ENCODE results near the gene HDLBP.

The HDLBP gene

DNA sequence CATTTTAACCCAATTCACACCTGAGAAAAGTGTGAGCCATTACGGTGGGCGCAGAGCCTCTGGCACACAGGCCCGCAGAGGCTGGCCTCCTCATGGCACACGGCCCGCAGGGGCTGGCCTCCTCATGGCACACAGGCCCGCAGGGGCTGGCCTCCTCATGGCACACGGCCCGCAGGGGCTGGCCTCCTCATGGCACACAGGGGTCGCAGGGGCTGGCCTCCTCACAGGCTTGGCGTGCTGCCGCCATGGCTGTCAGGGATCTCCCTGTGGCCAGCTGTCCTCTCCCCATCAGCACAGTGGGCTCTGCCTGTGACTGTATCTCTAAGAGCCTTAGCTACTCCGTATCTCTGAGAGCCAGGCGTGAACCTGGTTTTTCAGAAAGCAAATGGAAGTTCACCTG is 102.4 kb downstream of the HDLBP start:
- no peak overlapping the region for H3K4me3 ChIP-seq (ENCODE audit: low read depth, low read length)
- H2AFZ ChIP-seq: no peak overlapping the region
- no peaks in the 10 kb centered on the region for H3K9me3 ChIP-seq (ENCODE audit: control insufficient read depth, low read length)
- TF ChIP-seq, protein P1, sequence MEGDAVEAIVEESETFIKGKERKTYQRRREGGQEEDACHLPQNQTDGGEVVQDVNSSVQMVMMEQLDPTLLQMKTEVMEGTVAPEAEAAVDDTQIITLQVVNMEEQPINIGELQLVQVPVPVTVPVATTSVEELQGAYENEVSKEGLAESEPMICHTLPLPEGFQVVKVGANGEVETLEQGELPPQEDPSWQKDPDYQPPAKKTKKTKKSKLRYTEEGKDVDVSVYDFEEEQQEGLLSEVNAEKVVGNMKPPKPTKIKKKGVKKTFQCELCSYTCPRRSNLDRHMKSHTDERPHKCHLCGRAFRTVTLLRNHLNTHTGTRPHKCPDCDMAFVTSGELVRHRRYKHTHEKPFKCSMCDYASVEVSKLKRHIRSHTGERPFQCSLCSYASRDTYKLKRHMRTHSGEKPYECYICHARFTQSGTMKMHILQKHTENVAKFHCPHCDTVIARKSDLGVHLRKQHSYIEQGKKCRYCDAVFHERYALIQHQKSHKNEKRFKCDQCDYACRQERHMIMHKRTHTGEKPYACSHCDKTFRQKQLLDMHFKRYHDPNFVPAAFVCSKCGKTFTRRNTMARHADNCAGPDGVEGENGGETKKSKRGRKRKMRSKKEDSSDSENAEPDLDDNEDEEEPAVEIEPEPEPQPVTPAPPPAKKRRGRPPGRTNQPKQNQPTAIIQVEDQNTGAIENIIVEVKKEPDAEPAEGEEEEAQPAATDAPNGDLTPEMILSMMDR (IDR thresholded peaks at IDR 0.05): no peak
- H3K36me3 ChIP-seq (ENCODE audit: control insufficient read depth, insufficient read depth, low read length): no peaks in the 10 kb centered on the region
- H3K27ac ChIP-seq: no peak overlapping the region
- H3K27me3 ChIP-seq (ENCODE audit: control insufficient read depth, insufficient read depth, low read length): no peaks in the 10 kb centered on the region
- H3K4me2 ChIP-seq (ENCODE audit: low read length): no peak overlapping the region
- no peaks in the 10 kb centered on the region for H3K4me1 ChIP-seq
- H3K79me2 ChIP-seq: no peaks in the 10 kb centered on the region
- no peak overlapping the region for H3K9ac ChIP-seq

DNA sequence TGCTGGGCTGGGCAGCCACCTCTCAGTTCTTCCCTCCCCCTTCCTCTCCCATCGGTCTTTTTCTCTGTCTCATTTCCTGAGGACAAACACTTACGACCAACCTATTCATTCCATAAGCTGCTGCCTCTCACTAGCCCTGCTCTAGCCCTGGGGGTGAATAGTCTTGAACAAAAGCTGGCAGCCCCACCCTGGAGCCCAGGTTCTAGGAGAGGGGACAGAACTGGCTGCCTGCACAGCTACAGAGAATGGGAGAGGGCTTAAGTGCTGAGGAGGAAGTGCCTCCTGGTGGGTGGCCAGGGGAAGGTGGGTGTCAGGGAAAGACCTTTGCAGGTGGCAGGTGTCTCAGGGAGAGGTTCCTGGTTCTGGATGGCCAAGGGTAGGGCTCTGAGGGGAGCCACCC is 104.2 kb downstream of the HDLBP start:
- Histone ChIP-seq H3K27me3 (ENCODE audit: control insufficient read depth, insufficient read depth, low read length) (no peaks in the 10 kb centered on the region), H3K9ac (no peak overlapping the region), H3K4me2 (ENCODE audit: low read length) (no peak overlapping the region), H3K4me3 (ENCODE audit: low read depth, low read length) (no peak overlapping the region), H2AFZ (no peak overlapping the region), H3K27ac (no peak overlapping the region), H3K4me1 (no peaks in the 10 kb centered on the region), H3K9me3 (ENCODE audit: control insufficient read depth, low read length) (no peaks in the 10 kb centered on the region), H3K36me3 (ENCODE audit: control insufficient read depth, insufficient read depth, low read length) (no peaks in the 10 kb centered on the region), H3K79me2 (no peaks in the 10 kb centered on the region)
- TF ChIP-seq, protein P1 (IDR thresholded peaks at IDR 0.05): no peak

GRCh38 chr2:241209271-241209670 is 106.2 kb downstream of the HDLBP start:
- TF ChIP-seq, protein P1 (IDR thresholded peaks at IDR 0.05): no peak
- Histone ChIP-seq H3K9me3 (ENCODE audit: control insufficient read depth, low read length) (no peaks in the 10 kb centered on the region), H3K4me2 (ENCODE audit: low read length) (no peak overlapping the region), H3K79me2 (no peaks in the 10 kb centered on the region), H3K36me3 (ENCODE audit: control insufficient read depth, insufficient read depth, low read length) (no peaks in the 10 kb centered on the region), H3K4me1 (no peaks in the 10 kb centered on the region), H3K4me3 (ENCODE audit: low read depth, low read length) (no peak overlapping the region), H3K27ac (no peak overlapping the region), H2AFZ (no peak overlapping the region), H3K27me3 (ENCODE audit: control insufficient read depth, insufficient read depth, low read length) (no peaks in the 10 kb centered on the region), H3K9ac (no peak overlapping the region)

DNA sequence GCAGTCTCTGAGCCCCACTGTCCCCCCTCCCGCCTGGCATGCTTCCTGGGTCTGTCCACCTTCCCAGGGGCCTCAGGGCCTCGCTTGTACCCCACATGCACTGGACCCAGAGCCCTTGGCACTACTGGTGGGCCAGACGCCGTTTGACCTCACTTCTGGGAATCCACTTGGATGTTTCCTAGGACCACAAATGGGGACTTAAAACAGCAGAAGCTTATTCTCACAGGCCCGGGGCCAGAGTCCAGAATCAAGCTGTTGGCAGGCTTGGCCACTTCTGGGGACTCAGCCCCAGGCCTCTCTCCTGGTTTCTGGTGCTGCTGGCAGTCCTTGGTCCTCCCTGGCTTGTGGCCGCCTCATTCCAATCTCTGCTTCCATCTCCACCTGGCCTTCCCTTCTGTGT is 107.4 kb downstream of the HDLBP start:
- no peak overlapping the region for H3K4me2 ChIP-seq (ENCODE audit: low read length)
- H3K9me3 ChIP-seq (ENCODE audit: control insufficient read depth, low read length): no peaks in the 10 kb centered on the region
- H3K9ac ChIP-seq: no peak overlapping the region
- no peaks in the 10 kb centered on the region for H3K27me3 ChIP-seq (ENCODE audit: control insufficient read depth, insufficient read depth, low read length)
- no peaks in the 10 kb centered on the region for H3K4me1 ChIP-seq
- no peak overlapping the region for H3K27ac ChIP-seq
- H3K79me2 ChIP-seq: no peaks in the 10 kb centered on the region
- H3K4me3 ChIP-seq (ENCODE audit: low read depth, low read length): no peak overlapping the region
- no peaks in the 10 kb centered on the region for H3K36me3 ChIP-seq (ENCODE audit: control insufficient read depth, insufficient read depth, low read length)
- no peak overlapping the region for H2AFZ ChIP-seq
- TF ChIP-seq, protein P1 (IDR thresholded peaks at IDR 0.05): no peak

DNA sequence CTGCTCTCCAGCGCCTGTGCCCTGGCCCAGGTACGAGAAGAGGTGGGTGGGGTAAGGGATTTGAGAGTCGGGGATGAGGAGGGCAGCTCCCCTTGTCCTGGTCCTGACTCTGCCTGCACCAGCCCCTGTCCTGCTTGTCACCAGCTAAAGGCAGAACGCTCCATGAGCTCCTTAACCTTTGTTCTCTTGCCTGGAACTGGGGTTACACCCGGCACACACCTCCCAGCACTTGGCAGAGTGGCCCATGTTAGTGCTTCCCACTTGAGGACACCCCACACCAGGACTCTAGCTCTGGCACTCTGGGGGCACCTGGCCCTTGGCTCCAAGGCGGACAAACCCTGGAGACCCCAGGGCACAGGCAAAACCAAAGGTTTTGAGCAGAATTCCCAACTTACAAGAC is 107.8 kb downstream of the HDLBP start:
- TF ChIP-seq, protein P1 (IDR thresholded peaks at IDR 0.05): no peak
- Histone ChIP-seq H3K27ac (no peak overlapping the region), H3K4me3 (ENCODE audit: low read depth, low read length) (no peak overlapping the region)

More for the DNA sequence above, 107.8 kb downstream of the HDLBP start:
- Histone ChIP-seq H3K9me3 (ENCODE audit: control insufficient read depth, low read length) (no peaks in the 10 kb centered on the region), H3K4me2 (ENCODE audit: low read length) (no peak overlapping the region), H3K36me3 (ENCODE audit: control insufficient read depth, insufficient read depth, low read length) (no peaks in the 10 kb centered on the region), H3K79me2 (no peaks in the 10 kb centered on the region), H2AFZ (no peak overlapping the region), H3K27me3 (ENCODE audit: control insufficient read depth, insufficient read depth, low read length) (no peaks in the 10 kb centered on the region), H3K9ac (no peak overlapping the region), H3K4me1 (no peaks in the 10 kb centered on the region)

Measured in parathyroid adenoma (tissue), 2 donors.